Breast epithelium (tissue), 3 donors: Measurements from ENCODE around the gene SLC4A7.

ENCODE experiments used
- POLR2A ChIP-seq: fragments of 450-650 bp; IDR thresholded peaks from one replicate; pipeline ENCODE4 v1.6.1; 2016; ENCODE audit warnings: antibody characterized with exemption, mild to moderate bottlenecking, moderate library complexity
- POLR2AphosphoS5 ChIP-seq, 3 donors: sonication (generic); formaldehyde crosslinking; IDR thresholded peaks; one replicate each; pipeline ENCODE4 v1.6.1; 2017; ENCODE audit warnings: antibody characterized with exemption in 3 of 3
- TF ChIP-seq, protein P1 (sequence below), 3 donors: fragments of 450-650 bp; IDR thresholded peaks; one replicate each; pipeline ENCODE4 v1.5.1; 2016 to 2017; ENCODE audit warnings: antibody characterized with exemption in 3 of 3, mild to moderate bottlenecking in 3 of 3, moderate library complexity in 3 of 3

DNA sequence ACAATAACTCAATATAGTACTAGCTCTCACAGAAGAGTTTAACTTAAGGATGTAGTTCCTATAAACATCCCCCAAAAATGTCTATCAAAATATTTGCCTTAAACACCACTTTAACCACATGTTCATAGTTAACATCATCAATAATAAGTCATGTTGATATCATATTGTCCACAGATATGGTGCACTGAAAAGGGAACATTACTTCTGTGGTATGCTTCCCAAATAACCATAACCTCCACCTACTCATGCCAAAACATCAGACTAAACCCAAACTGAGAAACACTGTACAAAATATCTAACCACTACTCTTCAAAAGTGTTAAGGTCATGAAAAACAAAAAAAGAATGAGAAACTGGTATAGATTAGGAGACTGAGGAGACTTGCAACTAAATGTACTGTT is 32.9 kb downstream of the SLC4A7 start:
- TF ChIP-seq POLR2A, result no peak
- no peak for TF ChIP-seq POLR2AphosphoS5 (IDR thresholded peaks at IDR 0.05)
- TF ChIP-seq, protein P1, sequence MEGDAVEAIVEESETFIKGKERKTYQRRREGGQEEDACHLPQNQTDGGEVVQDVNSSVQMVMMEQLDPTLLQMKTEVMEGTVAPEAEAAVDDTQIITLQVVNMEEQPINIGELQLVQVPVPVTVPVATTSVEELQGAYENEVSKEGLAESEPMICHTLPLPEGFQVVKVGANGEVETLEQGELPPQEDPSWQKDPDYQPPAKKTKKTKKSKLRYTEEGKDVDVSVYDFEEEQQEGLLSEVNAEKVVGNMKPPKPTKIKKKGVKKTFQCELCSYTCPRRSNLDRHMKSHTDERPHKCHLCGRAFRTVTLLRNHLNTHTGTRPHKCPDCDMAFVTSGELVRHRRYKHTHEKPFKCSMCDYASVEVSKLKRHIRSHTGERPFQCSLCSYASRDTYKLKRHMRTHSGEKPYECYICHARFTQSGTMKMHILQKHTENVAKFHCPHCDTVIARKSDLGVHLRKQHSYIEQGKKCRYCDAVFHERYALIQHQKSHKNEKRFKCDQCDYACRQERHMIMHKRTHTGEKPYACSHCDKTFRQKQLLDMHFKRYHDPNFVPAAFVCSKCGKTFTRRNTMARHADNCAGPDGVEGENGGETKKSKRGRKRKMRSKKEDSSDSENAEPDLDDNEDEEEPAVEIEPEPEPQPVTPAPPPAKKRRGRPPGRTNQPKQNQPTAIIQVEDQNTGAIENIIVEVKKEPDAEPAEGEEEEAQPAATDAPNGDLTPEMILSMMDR (IDR thresholded peaks at IDR 0.05), result no peak
